Prostate gland (tissue), 2 donors: ENCODE measurements around the gene NFILZ. TPM values are rescaled to one million over a fixed set of nuclear protein-coding genes. Genes with fewer than 3 reads are reported as not detected.
"Not testable (repeated sequence)": the region's sequence is repeated elsewhere in the genome, so short reads cannot be mapped to it uniquely, and the experiment has no call there.

Experiments used
- DNase-seq: peaks from one replicate; pipeline ENCODE4 v3.0.0-alpha.2; 2019; ENCODE audit warnings: low spot score
- H3K27ac ChIP-seq, 2 donors: fragments of 200-600 bp; sonication (generic); 2 replicates each; pipeline ENCODE4 v1.5.1; 2017 to 2019
- H3K27me3 ChIP-seq: fragments of 200-600 bp; sonication (generic); replicated peaks from 2 replicates; pipeline ENCODE4 v1.5.1; 2019; ENCODE audit not compliant: insufficient read depth
- H3K36me3 ChIP-seq, 2 donors: fragments of 200-600 bp; sonication (generic); 1 replicate in 1 of 2; 2 replicates in 1 of 2; pipeline versions ENCODE4 v1.5.1 to v1.8.1; 2017 to 2019
- H3K4me1 ChIP-seq: fragments of 200-600 bp; sonication (generic); replicated peaks from 2 replicates; pipeline ENCODE4 v1.5.1; 2019
- H3K4me3 ChIP-seq, 2 donors: fragments of 200-600 bp; sonication (generic); 2 replicates each; pipeline ENCODE4 v1.5.1; 2017 to 2019
- H3K9me3 ChIP-seq: fragments of 200-600 bp; sonication (generic); 2 replicates; pipeline ENCODE4 v1.5.1; 2017
- POLR2A ChIP-seq: fragments of 450-650 bp; IDR thresholded peaks from one replicate; pipeline ENCODE4 v1.6.1; 2016; ENCODE audit warnings: antibody characterized with exemption, mild to moderate bottlenecking
- POLR2AphosphoS5 ChIP-seq: sonication (generic); formaldehyde crosslinking; IDR thresholded peaks from one replicate; pipeline ENCODE4 v1.6.1; 2017; ENCODE audit warnings: antibody characterized with exemption
- WGBS: methylation state at CpG from one replicate; pipeline ENCODE4 v1.1.5; 2018; 5-methylcytosine and 5-hydroxymethylcytosine counted together
- intact Hi-C: fragments of 100-400 bp; cut with DNase I; formaldehyde crosslinking; loops from one replicate; pipeline ENCODE4 v1.14.2; 2022
- total RNA-seq, 2 donors: library from RNA; depleted of rRNA; stranded (reverse); fragments of >200 nt; gene quantifications; one replicate each; pipeline ENCODE4 v1.1.0, GENCODE V29; 2016
- TF ChIP-seq, protein P1 (sequence below), 4 experiments: fragments of 200-600 bp in 2 of 4; fragments of 450-650 bp in 2 of 4; sonication (generic) in 2 of 4; IDR thresholded peaks; 1 replicate in 3 of 4; 2 replicates in 1 of 4; pipeline ENCODE4 v1.5.1; 2016 to 2019; ENCODE audit warnings: antibody characterized with exemption in 4 of 4, mild to moderate bottlenecking in 2 of 4, moderate library complexity in 2 of 4

The NFILZ gene
- total RNA-seq, 2 donors from 2014 or later = not detected

DNA sequence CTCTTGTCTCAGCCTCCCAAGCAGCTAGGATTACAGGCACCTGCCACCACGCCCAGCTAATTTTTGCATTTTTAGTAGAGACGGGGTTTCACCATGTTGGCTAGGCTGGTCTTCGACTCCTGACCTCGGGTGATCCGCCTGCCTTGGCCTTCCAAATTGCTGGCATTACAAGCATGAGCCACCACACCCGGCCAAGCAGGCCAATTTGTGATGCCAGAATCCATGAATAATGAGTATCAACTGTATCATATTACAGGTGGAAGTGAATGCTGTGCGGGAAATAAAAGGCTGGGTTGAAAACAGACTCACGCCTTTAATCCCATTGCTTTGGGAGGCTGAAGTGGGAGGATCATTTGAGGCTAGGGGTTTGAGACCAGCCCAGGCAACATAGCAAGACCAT lies 3.6 kb upstream of the NFILZ start:
- H3K27ac ChIP-seq = no peak overlapping the region
- no peak for DNase-seq
- WGBS = 70% methylated on average over 8 of the region's 8 CpGs
- no peaks in the 10 kb centered on the region for H3K9me3 ChIP-seq
- intact Hi-C loops = no loop called here
- TF ChIP-seq POLR2A (no peak), POLR2AphosphoS5 (no peak)
- TF ChIP-seq, protein P1, sequence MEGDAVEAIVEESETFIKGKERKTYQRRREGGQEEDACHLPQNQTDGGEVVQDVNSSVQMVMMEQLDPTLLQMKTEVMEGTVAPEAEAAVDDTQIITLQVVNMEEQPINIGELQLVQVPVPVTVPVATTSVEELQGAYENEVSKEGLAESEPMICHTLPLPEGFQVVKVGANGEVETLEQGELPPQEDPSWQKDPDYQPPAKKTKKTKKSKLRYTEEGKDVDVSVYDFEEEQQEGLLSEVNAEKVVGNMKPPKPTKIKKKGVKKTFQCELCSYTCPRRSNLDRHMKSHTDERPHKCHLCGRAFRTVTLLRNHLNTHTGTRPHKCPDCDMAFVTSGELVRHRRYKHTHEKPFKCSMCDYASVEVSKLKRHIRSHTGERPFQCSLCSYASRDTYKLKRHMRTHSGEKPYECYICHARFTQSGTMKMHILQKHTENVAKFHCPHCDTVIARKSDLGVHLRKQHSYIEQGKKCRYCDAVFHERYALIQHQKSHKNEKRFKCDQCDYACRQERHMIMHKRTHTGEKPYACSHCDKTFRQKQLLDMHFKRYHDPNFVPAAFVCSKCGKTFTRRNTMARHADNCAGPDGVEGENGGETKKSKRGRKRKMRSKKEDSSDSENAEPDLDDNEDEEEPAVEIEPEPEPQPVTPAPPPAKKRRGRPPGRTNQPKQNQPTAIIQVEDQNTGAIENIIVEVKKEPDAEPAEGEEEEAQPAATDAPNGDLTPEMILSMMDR (IDR thresholded peaks at IDR 0.05) = no peak
- H3K4me3 ChIP-seq = no peak overlapping the region
- no peaks in the 10 kb centered on the region for H3K4me1 ChIP-seq
- H3K36me3 ChIP-seq = no peaks in the 10 kb centered on the region
- H3K27me3 ChIP-seq = no peaks in the 10 kb centered on the region

DNA sequence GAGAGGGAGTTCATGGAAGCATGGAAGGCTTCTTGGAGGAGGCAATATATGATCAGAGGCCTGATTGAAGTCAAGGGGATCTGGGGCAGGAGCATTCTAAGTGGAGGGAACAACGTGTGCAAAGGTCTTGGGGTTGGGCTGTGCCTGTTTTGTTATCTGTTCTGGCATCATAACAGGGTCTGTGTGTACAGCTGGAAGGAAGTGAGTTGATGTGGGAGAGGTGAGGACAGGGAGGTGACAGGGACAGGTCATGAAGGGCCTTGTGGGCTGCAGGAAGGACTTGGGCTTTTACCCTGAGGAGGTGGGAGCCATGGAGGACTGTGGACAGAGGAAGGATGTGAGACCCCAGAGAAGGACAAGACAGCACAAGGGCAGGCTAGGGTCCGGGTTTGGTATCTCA lies 1.2 kb upstream of the NFILZ start:
- intact Hi-C loops = no loop called here
- WGBS = 88% methylated on average over 2 of the region's 2 CpGs
- Histone ChIP-seq H3K9me3 (no peaks in the 10 kb centered on the region), H3K4me3 (no peak overlapping the region), H3K27ac (no peak overlapping the region), H3K4me1 (no peaks in the 10 kb centered on the region), H3K27me3 (no peaks in the 10 kb centered on the region), H3K36me3 (no peaks in the 10 kb centered on the region)
- no peak for DNase-seq
- TF ChIP-seq, protein P1 (IDR thresholded peaks at IDR 0.05) = no peak
- no peak for TF ChIP-seq POLR2AphosphoS5
- no peak for TF ChIP-seq POLR2A

DNA sequence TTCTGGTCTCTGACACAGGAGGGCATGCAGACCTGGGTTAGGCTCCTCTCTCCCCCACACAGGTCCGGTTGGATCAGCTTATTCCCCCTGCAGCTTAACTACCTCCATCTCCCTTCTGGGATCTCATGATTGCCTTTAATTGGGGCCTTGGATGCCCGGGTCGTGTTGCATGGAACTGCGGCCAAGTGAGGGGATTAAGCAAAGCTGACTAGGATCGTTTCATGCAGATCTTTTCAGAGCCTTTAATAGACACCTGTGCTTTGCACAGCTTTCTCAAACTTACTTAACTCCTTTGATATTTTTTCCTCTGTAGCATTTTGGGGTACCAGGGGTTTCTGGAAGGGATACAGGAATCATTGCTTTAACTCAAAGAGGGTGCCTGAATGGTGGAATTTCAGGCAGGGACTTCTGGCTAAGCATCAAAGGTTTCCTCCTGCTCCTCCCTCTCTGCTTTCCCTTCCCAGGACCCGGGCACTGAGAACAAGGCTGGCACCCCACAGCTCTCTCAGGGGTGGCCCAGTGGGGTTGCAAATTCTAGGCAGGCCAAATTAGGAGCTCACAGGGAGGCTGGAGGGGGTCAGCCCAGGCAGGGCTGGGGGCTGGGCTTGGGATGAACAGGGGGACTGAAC lies 477 bp downstream of the NFILZ start:
- H3K4me1 ChIP-seq = no peaks in the 10 kb centered on the region
- TF ChIP-seq POLR2AphosphoS5 = no peak
- TF ChIP-seq, protein P1 (IDR thresholded peaks at IDR 0.05) = no peak
- no peak for TF ChIP-seq POLR2A
- no peak overlapping the region for H3K4me3 ChIP-seq
- H3K9me3 ChIP-seq = no peaks in the 10 kb centered on the region
- intact Hi-C loops = no loop called here
- WGBS = 38% methylated on average over 6 of the region's 6 CpGs
- H3K36me3 ChIP-seq = no peaks in the 10 kb centered on the region
- no peak overlapping the region for H3K27ac ChIP-seq
- DNase-seq = no peak
- H3K27me3 ChIP-seq = no peaks in the 10 kb centered on the region

DNA sequence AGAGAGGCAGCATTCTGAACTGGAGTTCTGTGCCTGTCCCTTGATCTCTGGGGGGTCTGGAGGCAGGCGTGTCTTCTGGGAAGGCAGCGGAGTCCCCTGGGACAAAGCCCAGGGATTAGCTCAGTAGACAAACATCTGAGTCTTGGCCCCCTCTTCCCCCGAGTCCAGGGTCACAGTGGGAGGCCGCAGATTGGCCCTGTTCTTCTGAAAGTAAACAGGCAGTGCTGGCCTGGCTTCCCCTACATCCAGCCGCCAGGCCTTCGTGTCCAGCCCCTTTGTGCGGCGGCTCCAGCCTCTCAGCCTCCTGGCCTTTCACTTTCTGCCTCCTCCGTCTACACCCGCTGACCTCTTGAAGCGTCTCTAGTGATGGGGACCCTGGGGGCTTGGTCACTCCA lies 989 bp downstream of the NFILZ start:
- Histone ChIP-seq H3K4me1 (no peaks in the 10 kb centered on the region), H3K36me3 (no peaks in the 10 kb centered on the region), H3K9me3 (no peaks in the 10 kb centered on the region), H3K27me3 (no peaks in the 10 kb centered on the region), H3K4me3 (no peak overlapping the region), H3K27ac (no peak overlapping the region)
- intact Hi-C loops = no loop called here
- no peak for DNase-seq
- 38% methylated on average over 11 of the region's 11 CpGs for WGBS
- TF ChIP-seq POLR2AphosphoS5 (no peak), POLR2A (no peak)
- TF ChIP-seq, protein P1 (IDR thresholded peaks at IDR 0.05) = no peak

DNA sequence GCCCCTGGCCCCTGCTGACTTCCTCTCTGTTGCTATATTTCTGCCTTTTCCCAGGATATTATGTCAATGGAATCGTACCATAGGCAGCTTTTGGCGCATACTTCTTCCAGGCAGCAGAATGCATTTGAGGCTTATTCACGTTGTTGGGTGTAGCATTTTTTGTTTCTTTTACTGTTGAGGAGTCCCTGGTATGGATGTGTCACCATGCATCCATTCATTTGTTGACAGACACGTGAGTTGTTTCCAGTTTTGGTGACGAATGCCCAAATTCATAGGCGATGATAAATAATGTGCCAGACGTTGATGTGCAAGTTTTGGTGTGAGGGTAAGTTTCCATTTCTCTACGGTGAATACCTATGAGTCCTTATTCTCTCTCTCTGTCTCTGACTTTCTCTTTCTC lies 5.0 kb downstream of the NFILZ start:
- Histone ChIP-seq H3K9me3 (no peaks in the 10 kb centered on the region), H3K27ac (no peak overlapping the region), H3K27me3 (no peaks in the 10 kb centered on the region), H3K36me3 (no peaks in the 10 kb centered on the region), H3K4me1 (no peaks in the 10 kb centered on the region), H3K4me3 (no peak overlapping the region)
- no peak for DNase-seq
- TF ChIP-seq, protein P1 (IDR thresholded peaks at IDR 0.05) = no peak
- TF ChIP-seq POLR2AphosphoS5 = no peak
- TF ChIP-seq POLR2A = no peak
- intact Hi-C loops = no loop called here
- 85% methylated on average over 8 of the region's 8 CpGs for WGBS

DNA sequence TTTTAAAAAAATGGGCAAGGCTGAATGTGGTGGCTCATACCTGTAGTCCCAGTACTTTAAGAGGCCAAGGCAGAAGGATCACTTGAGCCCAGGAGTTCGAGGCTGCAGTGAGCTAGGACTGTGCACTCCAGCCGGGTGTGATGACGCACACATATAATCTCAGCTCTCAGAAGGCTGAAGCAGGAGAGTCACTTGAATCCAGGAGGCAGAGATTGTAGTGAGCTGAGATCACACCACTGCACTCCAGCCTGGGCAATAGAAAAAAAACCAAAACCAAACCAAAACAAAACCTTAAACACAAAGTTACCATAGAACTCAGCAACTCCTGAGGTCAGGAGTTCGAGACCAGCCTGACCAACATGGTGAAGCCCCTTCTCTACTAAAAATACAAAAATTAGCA lies 6.6 kb downstream of the NFILZ start:
- H3K27me3 ChIP-seq, DNase-seq, H3K36me3 ChIP-seq, intact Hi-C loops, H3K4me1 ChIP-seq, H3K9me3 ChIP-seq, H3K27ac ChIP-seq, H3K4me3 ChIP-seq: not testable (repeated sequence)
- WGBS = 95% methylated on average over 4 of the region's 4 CpGs
